Activated T-helper 9 cell treated with anti-CD3 and anti-CD28 coated beads, Interleukin-2, amount 50 U/mL, for 16 hours (primary cell): ENCODE measurements around the gene CUTA.

ENCODE experiments used
- DNase-seq: peaks from one replicate; pipeline ENCODE4 v3.0.0-alpha.2; 2020; ENCODE audit warnings: low read depth

The CUTA gene

DNA sequence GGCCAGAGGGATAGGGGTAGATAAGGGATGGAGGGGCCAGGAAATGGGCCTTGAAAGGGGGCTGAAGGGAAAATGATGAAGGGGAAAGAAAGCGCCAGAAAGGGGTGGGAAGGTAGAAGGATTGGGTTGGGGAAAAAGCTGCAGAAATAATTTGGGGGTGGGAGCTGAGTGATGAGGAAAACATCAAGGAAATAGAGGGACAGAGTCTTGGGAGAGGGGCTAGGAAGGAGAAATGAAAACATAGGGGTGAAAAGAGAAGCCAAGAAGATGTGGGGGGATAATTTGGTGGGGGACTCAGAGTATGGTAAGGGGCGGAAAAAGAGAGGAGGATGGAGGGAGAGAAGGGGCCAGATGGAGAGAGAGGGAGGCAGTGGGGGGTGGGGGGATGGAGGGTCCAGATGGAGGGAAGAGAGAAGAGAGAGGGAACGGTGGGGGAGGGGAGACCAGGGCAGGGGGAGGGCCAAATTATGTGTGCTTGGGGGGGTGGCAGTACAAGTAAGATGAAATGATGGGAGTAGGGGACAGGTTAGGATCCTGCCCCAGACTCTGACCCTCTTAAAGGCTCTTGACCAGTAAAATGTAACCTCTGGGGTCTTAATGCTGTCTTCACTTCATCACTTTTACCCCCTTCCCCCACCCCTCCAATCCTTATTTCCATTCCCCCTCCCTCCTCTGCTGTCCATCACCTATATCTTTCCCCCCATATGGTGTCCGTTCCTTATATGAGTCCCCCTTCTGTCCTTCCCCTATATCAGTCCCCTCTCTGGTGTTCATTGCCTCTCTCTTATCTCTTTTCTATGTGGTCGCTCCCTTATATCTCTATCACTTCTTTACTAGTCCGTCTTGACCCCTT is 2.8 kb upstream of the CUTA start:
- DNase-seq: no peak

DNA sequence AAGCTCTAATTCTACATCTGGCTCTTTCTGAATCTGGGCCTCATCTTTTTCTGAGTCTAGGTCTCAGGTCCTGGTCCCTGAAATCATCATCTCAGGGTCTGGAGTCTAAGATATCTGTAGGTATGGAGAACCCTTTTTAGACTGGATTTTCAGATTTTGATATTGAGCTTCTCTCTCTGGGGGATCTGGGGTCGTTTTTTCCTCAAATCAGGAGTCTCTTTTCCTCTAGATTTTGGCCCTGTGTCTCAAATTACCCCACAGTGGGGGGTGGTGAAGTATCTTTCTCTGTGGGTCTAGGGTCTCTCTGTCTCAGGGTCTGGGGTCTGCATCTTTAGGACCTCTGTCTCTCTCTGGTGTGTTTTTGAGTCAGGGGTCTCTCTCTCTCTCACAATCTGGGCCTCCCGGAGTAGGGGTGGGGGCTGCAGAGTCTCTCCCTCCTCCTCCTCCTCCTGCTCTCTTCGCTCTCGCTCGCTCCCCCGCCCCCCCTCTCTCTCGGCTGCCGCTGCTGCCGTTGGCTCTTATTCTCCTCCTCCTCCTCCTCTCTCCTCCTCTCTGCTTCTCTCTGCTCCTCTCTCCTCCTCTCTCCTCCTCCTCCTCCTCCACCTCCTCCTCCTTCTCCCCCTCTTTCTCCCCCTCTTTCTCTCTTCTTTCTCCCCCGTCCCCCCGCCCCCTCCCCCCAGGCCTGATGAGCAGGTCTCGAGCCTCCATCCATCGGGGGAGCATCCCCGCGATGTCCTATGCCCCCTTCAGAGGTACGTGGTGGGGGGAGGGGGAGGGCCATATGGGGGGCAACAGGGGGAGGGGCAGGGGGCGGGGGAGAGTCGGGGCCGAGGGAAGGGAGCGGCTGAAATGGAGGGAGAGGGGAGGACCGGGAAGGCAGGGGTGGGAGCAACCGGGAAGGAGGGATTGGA is 1.9 kb upstream of the CUTA start, which contains the start of gene SYNGAP1:
Gene SYNGAP1 (plus strand): TSS at position 486 of the 911 bp plus-strand sequence. CDS start 200 bp downstream, at position 686.
- DNase-seq: no peak

GRCh38 chr6:33418690-33419291 is 884 bp upstream of the CUTA start:
- DNase-seq: no peak

GRCh38 chr6:33417128-33417902 is 592 bp downstream of the CUTA start:
- no peak for DNase-seq

GRCh38 chr6:33416386-33417127 is 1.4 kb downstream of the CUTA start:
- DNase-seq: no peak

DNA sequence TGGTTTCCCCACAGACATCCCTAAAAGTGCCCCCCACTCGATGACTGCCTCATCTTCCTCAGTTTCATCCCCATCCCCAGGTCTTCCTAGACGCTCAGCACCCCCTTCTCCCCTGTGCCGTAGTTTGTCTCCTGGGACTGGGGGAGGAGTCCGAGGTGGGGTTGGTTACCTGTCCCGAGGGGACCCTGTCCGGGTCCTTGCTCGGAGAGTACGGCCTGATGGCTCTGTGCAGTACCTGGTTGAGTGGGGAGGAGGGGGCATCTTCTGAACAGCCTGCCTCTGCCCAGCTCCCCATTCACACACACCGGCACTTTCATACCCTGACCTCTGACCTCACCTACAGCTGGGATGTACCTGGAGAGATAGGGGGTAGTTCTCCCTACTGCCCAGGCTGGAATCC is 2.1 kb downstream of the CUTA start:
- DNase-seq: no peak

- no peak for DNase-seq
Measured at GRCh38 chr6:33414592-33415271, 3.2 kb downstream of the CUTA start.

DNA sequence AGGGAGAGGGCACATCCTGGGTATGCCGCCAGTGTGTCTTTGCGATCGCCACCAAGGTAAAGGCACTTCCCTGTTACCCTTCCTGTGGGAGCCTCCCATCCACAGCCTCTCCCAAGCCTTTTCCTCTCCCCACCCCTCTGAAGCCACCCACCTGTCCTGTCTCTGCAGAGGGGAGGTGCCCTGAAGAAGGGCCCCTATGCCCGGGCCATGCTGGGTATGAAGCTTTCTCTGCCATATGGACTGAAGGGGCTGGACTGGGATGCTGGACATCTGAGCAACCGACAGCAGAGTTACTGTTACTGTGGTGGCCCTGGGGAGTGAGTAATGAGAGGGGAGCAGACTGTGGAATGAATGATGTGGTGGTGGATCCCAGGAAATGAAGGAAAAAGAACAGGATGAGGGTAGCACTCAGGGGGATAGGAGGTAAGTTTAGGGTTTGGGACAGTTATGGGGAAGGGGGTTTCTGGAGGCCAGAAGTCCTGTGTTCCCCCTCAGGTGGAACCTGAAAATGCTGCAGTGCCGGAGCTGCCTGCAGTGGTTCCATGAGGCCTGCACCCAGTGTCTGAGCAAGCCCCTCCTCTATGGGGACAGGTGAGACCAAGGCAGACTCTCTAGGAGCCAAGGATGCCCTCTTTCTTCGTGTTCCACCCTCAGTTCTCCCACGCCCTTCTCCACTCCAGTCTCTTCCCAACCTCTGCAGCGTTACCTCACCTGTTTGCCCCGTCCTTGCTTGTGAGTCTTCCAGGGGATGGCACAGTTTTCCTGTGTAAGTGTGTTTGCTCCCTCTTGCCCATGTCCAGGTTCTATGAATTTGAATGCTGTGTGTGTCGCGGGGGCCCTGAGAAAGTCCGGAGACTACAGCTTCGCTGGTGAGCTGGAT is 4.4 kb downstream of the CUTA start:
- no peak for DNase-seq

GRCh38 chr6:33412140-33413009 is 5.5 kb downstream of the CUTA start:
- DNase-seq: no peak

DNA sequence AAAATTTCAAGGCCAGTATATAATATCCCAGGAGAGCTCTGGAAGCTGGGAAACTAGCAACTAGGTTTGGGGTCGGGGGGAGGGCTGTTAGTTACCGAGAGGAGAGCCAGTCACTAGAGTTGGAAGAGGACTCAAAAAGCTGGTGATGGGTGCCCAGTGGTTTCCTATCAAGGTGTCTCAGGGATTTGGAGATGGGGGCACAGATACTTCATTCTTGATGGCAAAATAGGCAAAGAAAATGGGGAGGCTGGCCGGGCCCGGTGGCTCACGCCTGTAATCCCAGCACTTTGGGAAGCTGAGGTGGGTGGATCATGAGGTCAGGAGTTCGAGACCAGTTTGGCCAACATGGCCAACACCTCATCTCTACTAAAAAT is 6.3 kb downstream of the CUTA start:
- no peak for DNase-seq

GRCh38 chr6:33410711-33411631 is 6.9 kb downstream of the CUTA start, which contains the start of gene PHF1:
PHF1 (plus strand) TSS chr6:33411014; CDS start chr6:33412264, 1,250 bp downstream.
- DNase-seq: no peak

- DNase-seq: peak; percentile 98
Measured at GRCh38 chr6:33410050-33410710, 7.7 kb downstream of the CUTA start.

- no peak for DNase-seq
Measured at GRCh38 chr6:33407132-33407718, 10.7 kb downstream of the CUTA start.

DNA sequence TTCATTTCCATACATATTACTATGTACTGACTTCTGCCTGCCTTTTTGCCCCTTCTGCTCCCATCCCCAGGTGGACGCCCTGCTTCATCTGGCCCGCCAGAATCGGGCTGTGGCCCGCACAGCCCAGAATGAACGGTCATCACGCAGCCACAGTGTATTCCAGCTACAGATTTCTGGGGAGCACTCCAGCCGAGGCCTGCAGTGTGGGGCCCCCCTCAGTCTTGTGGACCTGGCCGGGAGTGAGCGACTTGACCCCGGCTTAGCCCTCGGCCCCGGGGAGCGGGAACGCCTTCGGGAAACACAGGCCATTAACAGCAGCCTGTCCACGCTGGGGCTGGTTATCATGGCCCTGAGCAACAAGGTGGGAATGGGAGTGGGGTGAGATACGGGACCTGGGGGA is 11.8 kb downstream of the CUTA start:
- DNase-seq: no peak

- no peak for DNase-seq
Measured at GRCh38 chr6:33405386-33405940, 12.4 kb downstream of the CUTA start.

GRCh38 chr6:33404884-33405283 is 13.0 kb downstream of the CUTA start:
- no peak for DNase-seq
